Epithelial cell of proximal tubule (primary cell): ENCODE measurements around the gene NFATC3. TPM values are rescaled to one million over a fixed set of nuclear protein-coding genes. Genes with fewer than 3 reads are reported as not detected.

ENCODE experiments used
- DNase-seq: peaks from one replicate; pipeline ENCODE4 v3.0.0-alpha.2; 2011; ENCODE audit warnings: low read depth
- H3K4me3 ChIP-seq: 2 replicates; pipeline ENCODE4 v1.5.1; 2011; ENCODE audit warnings: low read depth, mild to moderate bottlenecking, low read length
- total RNA-seq: library from RNA; depleted of rRNA; stranded (reverse); fragments of >200 nt; gene quantifications from 2 replicates; pipeline ENCODE4 v1.2.3, GENCODE V29; 2015
- TF ChIP-seq, protein P1 (sequence below): conservative IDR thresholded peaks from 2 replicates; pipeline ENCODE4 v1.5.1; 2012; ENCODE audit warnings: low read depth, mild to moderate bottlenecking, low read length

NFATC3 gene
- total RNA-seq, 1 donor from 2014 or later = 24.7 TPM

DNA sequence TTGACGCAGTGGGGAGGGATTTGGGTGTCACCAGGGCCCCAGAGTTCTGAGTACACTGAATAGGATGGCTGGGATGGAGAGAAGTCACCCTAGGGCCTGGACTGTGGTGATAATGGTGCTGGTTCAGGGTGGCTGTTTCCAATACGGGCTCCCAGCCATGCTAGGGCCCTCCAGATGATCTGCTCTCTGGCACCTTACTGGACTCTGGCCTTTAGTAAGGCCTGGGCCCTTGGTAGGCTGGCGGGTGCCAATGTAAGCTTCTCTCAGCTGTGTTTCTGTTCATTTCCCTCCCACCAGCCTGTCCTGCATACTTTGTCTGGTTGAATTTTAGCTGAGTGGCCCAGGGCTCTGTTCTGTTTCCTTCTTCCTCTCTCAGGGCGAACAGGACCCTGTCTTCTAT is 162.8 kb downstream of the NFATC3 start:
- H3K4me3 ChIP-seq = no peak overlapping the region
- DNase-seq = no peak
- TF ChIP-seq, protein P1, sequence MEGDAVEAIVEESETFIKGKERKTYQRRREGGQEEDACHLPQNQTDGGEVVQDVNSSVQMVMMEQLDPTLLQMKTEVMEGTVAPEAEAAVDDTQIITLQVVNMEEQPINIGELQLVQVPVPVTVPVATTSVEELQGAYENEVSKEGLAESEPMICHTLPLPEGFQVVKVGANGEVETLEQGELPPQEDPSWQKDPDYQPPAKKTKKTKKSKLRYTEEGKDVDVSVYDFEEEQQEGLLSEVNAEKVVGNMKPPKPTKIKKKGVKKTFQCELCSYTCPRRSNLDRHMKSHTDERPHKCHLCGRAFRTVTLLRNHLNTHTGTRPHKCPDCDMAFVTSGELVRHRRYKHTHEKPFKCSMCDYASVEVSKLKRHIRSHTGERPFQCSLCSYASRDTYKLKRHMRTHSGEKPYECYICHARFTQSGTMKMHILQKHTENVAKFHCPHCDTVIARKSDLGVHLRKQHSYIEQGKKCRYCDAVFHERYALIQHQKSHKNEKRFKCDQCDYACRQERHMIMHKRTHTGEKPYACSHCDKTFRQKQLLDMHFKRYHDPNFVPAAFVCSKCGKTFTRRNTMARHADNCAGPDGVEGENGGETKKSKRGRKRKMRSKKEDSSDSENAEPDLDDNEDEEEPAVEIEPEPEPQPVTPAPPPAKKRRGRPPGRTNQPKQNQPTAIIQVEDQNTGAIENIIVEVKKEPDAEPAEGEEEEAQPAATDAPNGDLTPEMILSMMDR = no peak

DNA sequence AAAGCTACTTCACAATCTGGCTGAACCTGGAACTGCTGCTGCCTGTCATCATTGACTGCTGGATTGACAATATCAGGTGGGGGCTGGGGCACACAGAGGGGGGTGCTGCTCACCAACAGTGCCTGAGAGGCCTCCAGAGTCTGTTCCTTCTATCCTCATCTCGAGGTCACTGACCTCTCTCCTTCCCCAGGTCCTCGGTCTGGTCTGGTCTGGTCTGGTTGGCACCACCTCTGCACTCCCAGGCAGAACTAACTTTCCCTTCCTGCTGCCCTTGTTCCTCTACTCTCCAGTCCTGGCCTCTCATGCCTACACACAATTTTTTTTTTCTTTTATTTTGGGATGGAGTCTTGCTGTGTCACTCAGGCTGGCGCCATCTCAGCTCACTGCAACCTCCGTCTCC is 164.2 kb downstream of the NFATC3 start:
- TF ChIP-seq, protein P1 = no peak
- DNase-seq = no peak
- no peak overlapping the region for H3K4me3 ChIP-seq

DNA sequence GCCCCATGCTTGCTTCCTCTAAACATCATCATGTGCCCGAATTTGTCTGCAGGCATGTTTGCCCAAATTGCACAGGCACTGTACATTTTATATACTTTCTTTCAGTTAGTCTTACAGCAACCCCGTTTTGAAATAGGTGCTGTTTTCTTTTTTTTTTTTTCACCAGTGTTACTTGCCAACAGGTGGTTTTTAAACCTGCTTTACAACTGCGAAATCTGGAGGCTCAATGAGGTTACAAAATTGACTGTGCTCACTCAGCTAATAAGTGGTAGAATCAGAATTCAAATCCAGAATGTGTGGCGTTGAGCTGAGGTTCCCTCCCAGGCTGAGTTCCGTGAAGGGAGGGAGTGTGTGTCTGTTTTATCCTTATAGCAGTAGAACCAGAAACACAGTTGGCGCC is 165.8 kb downstream of the NFATC3 start:
- TF ChIP-seq, protein P1 = no peak
- no peak for DNase-seq
- no peak overlapping the region for H3K4me3 ChIP-seq

DNA sequence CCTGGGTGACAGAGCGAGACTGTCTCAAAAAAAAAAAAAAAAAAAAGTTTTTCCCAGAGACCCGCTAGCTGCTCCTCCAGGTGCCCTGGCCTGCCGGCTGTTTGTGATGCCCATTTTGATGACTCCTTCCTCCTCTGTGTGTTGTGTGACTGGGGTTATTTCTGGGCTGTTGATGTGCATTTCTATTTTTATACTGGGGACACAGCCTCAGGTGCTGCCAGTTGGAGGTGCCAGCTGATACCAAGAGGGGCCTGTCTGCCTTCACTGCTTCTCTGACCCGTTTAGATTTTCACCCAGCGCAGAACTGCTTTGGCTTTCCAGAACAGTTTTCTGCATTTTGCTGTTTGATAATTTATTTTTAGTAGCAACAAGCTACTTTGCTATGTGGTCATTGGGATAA is 166.7 kb downstream of the NFATC3 start:
- no peak overlapping the region for H3K4me3 ChIP-seq
- TF ChIP-seq, protein P1 = no peak
- DNase-seq = no peak

DNA sequence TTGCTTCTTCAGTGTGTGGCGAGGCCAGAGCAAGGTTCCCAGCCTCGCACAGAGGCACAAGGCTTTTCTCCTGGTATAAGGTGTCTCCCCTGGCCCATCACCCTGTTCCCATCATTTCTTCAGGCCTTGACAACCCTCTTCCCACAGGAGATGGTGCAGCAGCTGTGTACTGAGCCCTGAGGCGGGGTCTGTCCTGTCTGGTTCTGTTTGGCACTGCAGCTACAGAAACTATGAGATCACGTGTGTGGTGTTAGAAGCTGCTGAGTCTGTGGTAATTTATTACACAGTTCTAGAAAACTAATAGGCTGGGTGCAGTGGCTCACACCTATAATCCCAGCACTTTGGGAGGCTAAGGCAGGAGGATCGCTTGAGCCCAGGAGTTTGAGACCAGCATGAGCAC is 167.2 kb downstream of the NFATC3 start:
- TF ChIP-seq, protein P1 = no peak
- DNase-seq = no peak
- no peak overlapping the region for H3K4me3 ChIP-seq

DNA sequence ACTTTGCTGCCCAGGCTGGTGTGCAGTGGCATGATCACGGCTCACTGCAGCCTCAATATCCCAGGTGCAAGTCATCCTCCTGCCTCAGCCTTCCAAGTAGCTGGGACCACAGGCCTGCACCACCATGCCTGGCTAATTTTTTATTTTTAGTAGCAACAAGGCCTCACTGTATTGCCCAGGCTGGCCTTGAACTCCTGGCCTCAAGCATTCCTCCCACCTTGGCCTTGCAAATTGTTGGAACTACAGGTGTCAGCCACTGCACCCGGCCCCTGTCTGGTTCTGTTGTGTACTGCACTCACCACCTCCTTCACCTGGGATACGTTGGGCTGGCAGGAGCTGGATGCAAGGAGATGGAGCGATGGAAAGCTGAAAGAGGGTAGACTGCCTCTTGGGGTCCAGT is 168.6 kb downstream of the NFATC3 start:
- TF ChIP-seq, protein P1 = no peak
- DNase-seq = no peak
- no peak overlapping the region for H3K4me3 ChIP-seq

DNA sequence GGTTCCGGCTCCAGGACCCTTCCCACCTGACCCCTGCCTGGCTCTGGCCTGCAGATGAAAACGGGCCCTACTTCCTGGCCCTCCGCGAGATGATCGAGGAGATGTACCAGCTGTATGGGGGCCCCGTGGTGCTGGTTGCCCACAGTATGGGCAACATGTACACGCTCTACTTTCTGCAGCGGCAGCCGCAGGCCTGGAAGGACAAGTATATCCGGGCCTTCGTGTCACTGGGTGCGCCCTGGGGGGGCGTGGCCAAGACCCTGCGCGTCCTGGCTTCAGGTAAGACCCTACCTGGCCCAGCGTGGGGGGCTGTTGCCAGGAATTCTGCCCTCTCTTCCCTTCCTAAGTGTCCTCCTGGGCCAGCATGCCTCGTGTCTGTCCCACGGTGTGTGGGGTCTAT is 170.5 kb downstream of the NFATC3 start:
- no peak for DNase-seq
- H3K4me3 ChIP-seq = no peak overlapping the region
- TF ChIP-seq, protein P1 = no peak
